Urothelium cell line (cell line): Measurements from ENCODE around the gene XYLB.

Source experiments
- DNase-seq: peaks from one replicate; pipeline ENCODE4 v3.0.0; 2011; ENCODE audit warnings: low spot score, mixed read lengths
- FAIRE-seq: peaks from 2 replicates; lab custom pipeline; 2011; peaks lifted over from hg19 to GRCh38; lab: Jason Lieb, UNC

The XYLB gene

DNA sequence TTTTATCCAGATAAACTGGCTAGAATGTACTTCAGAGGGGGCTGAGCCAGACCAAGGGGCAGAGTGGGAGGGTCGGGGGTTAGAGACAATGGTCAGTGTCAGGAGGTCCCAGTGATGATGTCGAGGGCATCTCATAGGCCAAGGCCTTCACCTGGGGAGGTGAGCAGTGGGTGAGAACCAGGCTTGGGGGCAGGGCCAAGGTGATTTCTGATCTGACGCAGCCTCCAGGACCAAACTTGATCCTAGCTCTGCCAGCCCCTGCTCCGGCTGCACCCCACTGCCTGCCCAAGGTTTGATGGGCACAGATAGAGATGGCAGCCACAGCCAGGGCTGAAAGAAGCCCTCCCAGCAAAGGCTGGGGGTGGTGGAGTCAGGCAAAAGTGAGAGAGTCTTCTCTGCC lies 14.9 kb downstream of the XYLB start:
- no peak for DNase-seq
- no peak for FAIRE-seq

DNA sequence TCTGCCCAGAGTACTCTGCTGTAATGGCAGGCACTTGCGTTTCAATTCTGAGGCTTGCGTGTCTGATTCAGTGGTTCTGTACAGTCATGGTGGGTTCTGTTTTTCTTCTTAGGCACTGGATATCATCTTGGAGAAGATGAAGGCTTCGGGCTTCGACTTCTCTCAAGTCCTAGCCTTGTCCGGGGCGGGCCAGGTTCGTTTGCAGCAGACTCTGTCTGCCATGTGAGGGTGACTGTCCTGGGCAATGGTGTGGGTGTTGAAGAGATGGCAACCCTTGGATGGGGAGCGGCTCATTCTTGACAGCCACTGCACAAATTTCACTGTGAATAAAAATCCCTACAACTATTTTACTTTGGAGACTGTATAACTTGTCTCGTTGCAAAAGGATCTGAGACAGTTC lies 16.2 kb downstream of the XYLB start:
- FAIRE-seq (no peak), DNase-seq (no peak)

- DNase-seq = no peak
- no peak for FAIRE-seq
These were observed 18.3 kb downstream of the XYLB start for GRCh38 chr3:38364721-38365400.

- FAIRE-seq = no peak
- DNase-seq = no peak
These were observed 19.0 kb downstream of the XYLB start for GRCh38 chr3:38365469-38366062.

DNA sequence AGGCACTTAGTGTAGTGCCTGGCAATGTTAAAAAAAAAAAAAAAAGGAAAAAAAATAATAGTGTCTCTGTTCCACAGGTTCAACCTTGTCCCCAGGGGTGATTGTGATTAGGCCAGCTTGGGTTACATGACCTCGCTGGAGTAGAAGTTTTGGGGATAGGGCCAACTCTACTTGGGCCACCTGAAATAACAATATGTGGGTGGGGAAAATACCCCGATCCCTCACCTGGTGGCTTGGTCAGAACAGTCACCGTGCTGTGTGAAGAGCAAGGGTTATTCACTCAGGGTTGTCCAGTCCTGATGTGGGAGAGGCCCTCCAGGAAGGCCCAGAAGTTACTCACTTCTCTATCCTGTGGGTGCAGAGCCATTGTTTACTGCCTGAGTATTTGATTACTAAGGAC lies 19.5 kb downstream of the XYLB start:
- FAIRE-seq = no peak
- no peak for DNase-seq

- DNase-seq (no peak), FAIRE-seq (no peak)
These were observed 21.2 kb downstream of the XYLB start for GRCh38 chr3:38367779-38368178.

GRCh38 chr3:38368238-38368637 lies 21.7 kb downstream of the XYLB start:
- no peak for DNase-seq
- no peak for FAIRE-seq

- no peak for DNase-seq
- FAIRE-seq = no peak
These were observed 22.6 kb downstream of the XYLB start for GRCh38 chr3:38369186-38369585.

- FAIRE-seq = peak; percentile 46
- DNase-seq = no peak
These were observed 23.6 kb downstream of the XYLB start for GRCh38 chr3:38370149-38370548.

GRCh38 chr3:38370861-38371260 lies 24.3 kb downstream of the XYLB start:
- no peak for FAIRE-seq

DNA sequence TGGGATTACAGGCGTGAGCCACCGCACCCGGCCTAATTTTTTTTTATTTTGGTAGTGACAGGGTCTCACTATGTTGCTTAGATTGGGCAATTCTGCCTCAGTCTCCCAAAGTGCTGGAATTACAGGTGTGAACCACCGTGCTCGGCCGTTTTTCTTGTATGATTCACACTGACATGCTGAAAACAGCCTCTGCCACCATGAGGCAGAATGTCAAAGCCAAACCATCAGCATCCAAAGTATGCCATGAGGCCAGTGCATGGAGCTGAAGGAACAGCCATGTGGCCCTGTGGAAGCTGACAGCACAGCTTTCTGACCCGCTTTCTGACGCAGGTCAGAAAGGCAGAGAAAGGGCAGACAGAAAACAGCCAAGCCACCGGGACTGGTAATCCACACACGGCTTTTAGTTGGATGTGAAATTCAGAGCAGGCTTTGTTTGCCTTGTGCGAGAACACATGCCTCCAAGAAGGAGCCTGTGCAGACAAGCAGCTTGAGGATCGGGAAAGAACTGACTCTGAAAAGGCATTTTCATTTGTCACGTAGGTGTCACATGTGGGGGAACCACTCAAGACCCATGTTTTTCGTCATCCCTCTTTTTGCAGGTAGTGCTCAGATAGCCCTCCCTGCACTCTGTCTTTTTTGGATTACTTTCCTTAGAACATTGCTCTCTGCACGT lies 25.1 kb downstream of the XYLB start:
- DNase-seq = no peak
- no peak for FAIRE-seq

More at GRCh38 chr3:38370861-38371260, 24.3 kb downstream of the XYLB start:
- DNase-seq = no peak

DNA sequence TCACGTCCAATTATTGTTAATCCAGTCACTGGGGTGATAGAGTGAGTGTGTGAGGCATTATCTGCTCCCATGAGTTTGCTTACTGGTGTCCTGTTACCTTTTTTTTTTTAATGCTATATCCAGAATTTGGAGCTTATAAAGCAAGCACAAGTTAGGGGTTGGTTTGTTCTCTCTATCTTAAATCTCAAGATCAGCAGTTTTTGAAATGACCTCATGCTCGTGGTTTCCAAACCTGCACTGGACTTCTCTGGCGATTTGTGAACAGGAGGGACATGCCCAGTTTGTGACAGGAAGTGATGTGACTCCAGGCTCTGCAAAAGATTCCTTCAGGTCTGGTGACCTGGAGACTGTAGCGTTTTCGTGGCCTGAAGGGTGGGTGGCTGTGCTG lies 25.6 kb downstream of the XYLB start:
- DNase-seq (no peak), FAIRE-seq (no peak)

- FAIRE-seq (no peak), DNase-seq (no peak)
These were observed 27.6 kb downstream of the XYLB start for GRCh38 chr3:38374221-38374620.

GRCh38 chr3:38375072-38375471 lies 28.5 kb downstream of the XYLB start:
- FAIRE-seq = no peak
- DNase-seq = no peak

GRCh38 chr3:38375488-38376097 lies 29.0 kb downstream of the XYLB start:
- FAIRE-seq (no peak), DNase-seq (no peak)

DNA sequence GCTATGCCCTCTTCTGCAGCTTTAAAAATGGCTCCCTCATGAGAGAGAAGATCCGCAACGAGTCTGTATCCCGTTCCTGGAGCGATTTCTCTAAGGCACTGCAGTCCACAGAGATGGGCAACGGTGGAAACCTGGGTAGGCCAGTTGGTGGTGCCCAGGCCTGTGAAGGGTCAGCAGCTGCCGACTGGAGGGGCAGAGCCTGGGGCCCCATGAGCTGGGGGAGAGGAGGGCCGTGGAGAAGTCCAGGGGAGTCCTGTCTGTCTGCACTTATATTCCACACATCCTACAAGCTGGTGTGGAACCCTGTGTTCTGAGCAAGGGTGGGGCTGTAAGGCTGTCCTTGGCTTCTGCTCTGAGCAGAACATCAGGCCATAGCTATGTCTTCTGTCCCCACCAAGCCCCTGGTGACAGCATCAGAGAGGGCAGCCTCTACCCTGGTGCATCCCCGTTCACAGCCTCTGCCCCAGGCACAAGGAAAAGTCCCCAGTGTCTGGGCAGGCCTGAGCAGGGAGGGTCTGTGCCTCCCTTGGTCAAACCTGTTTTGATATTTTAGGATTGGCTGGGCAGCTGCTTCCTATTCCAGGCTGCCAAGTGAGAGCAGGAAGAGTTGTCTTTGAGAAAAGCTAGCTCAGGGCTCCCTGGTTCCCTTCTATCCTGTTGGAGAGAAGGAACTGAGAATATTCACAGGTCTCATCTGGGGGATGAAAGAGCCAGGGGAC lies 29.7 kb downstream of the XYLB start:
- no peak for DNase-seq
- FAIRE-seq = no peak

GRCh38 chr3:38379201-38379770 lies 32.7 kb downstream of the XYLB start:
- DNase-seq (no peak), FAIRE-seq (no peak)

- FAIRE-seq (no peak), DNase-seq (no peak)
These were observed 36.0 kb downstream of the XYLB start for GRCh38 chr3:38382506-38383080.

DNA sequence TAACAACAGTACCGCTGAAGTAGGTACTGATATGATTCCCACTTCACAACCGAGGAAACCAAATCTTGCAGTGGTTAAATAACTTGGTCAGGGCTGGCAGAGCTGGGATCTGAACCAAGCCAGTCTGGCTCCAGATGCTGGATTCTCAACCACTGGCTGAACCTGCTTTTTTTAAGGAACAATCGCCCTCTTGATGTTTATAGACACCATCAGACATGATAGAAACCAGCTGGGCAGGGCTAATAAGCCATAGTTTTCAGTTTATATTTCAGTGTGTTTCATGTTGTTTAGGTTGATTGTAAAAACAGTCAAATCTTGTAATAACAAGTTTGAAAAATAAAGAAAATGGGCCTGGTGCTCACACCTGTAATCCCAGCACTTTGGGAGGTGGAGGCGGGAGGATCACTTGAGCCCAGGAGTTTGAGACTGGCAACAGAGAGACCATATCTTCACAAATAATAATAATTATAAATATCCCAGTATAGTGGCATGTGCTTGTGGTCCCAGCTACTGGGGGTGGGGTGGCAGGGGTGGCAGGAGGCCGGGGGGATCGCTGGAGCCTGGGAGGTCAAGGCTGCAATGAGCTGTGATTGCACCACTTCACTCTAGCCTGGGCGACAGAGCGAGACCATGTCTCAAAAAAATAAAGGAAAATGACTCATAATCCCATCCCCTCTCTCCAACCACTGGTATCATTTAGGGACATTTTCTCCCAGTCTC lies 36.7 kb downstream of the XYLB start:
- DNase-seq (no peak), FAIRE-seq (no peak)
